ENCODE results near the gene TIMM22.
"Not testable (repeated sequence)": the region's sequence is repeated elsewhere in the genome, so short reads cannot be mapped to it uniquely, and the experiment has no call there.

The TIMM22 gene

DNA sequence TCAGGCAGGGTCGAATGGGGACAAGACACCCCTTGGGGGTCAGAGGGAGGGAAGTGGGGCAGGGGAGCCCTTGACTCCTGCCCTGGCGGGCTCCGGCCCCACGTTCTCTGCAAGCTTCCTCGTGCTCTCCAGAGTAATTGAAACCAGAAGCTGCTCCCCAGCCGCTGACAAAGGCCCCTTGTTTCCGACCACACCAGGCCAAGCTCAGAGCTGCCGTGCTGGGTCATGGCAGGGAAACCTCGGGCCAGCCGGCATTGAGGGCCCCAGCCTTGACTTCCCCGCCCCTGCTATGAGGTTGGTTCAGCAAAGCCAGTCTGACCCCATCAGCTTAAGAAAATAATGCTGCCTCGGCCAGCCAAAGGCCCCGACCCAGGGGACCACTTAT is 43.3 kb downstream of the TIMM22 start:
- no peak for DNase-seq

DNA sequence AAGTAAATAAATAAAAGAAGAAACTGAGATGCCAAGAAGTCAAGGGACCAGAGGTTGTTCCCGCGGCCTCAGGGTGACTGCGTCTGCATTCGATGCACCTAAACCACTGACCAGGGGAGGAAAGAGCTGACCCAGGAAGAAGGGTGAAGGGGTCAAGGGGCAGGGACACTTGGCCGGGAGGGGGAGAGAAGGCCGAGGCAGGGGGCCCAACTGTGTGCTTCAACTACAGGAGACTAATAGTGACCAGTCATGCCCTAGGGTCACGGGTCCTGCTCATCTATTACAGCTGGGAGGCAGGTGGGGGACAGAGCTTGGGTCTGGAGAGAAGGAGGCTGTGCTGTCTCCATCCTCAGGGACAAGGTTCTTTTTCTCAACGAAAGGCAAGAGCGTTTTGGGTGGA is 44.8 kb downstream of the TIMM22 start:
- DNase-seq, result no peak

DNA sequence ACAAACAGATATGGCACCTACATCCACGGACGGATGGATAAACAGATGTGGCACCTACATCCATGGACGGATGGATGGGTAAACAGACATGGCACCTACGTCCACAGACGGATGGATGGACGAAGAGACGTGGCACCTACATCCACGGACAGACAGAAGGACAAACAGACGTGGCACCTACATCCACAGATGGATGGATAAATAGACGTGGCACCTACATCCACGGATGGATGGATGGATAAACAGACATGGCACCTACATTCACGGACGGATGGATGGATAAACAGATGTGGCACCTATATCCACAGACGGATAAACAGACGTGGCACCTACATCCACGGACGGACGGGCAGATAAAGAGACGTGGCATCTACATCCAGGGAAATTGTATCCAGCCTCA is 45.6 kb downstream of the TIMM22 start:
- no peak for DNase-seq

DNA sequence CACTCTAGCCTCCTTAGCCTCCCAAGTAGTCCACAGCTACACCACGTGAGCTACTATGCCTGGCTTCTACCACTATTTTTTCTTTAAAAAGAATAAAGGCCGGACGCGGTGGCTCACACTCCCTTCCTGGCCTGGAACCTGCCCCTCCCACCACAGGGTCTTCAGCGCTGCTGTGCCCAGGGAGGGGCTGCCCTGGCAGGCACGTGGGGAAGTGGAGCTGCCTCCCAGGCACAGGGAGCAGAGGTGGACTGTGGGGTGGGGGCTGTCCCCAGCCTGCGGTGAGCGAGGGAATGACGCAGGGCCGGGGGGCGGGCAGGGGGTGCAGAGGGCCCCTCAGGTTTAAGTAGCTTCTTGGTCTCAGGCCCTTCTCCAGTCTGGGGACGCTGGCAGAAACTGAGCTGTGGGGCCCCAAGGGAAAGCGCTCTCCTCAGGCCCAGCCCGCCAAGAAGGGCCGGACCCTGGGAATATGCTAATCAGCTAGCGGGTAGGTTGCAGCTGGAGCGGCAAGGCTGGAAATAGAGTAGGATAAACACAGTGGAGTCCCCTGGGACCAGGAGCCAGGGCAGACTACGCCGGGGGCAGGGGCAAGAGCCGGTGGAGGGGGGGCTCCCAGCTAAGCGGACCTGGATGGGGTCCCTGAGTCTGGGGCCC is 46.8 kb downstream of the TIMM22 start:
- DNase-seq, result peak; percentile 33

DNA sequence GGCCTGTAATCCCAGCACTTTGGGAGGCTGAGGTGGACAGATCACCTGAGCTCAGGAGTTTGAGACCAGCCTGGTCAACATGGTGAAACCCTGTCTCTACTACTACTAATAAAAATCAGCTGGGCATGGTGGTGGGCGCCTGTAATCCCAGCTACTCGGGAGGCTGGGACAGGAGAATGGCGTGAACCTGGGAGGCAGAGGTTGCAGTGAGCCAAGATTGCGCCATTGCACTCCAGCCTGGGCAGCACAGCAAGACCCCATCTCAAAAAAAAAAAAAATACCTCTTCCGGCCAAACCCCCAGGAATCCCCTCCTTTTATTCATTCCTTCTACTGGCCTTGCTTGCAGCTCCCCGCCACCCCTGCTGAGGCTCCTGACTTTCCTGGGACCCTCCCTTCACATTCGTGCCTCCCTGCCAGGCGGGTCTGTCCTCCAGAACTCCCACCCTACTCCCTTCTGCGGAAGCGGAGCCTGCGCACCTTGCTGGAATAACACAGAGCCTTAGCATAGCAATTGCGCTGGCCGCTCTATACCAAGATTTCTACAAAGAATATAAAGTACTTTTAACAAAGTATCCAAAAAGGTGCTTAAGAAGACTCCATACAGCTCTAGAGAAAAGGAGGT is 47.6 kb downstream of the TIMM22 start:
- DNase-seq, result not testable (repeated sequence)

DNA sequence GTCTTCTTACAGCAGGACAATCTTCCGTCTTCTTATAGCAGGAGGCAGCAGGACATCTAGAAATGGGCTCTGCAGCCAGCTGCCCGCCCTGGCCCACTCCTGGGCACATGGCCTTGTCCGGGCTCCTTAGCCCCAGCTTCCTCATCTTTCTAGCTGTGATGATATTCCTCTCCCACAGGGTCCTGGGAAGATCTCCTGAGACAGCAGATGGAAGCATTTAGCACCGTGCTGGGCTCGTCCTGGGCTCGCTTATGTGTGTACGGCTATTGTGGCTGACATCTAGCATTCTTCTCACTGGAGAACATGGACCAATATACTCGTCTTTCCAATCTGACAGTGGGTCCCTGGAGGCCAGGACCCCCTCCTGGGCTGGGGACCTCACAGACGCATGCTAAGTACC is 48.5 kb downstream of the TIMM22 start:
- DNase-seq, result no peak

DNA sequence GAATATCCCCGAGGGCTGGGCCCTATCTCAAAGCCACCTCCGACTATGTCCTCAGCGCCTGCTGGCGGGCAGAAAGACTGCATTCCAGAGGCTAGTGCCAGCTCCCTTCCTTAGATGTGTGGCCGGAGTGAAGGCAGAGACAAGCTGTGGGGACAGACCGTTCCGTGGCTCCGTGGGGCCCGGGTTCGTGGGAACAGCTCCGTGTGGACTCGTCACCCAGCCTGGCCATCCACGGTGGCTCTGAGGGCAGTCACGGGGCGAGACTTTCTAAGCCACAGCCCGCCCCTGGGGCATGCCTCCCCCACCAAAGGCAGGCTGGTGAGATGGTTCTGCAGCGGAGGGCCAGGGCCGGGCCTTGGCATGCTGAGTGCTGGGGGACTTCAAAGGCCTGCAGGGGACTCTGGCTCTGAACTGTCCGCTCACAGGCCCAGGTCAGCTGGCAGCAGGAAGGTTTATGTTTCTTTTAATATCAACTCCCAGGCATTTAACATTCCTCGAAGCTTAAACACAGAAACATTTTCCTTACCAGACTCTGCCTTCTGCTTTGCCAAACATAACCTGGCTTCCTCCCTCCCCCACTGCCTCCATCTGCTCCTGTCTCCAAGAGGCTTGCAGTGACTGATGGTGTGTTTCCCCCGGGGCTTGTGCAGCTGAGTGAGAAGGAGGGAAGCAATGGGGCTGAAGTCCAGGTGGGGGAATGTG is 50.4 kb downstream of the TIMM22 start:
- DNase-seq, result peak; percentile 60

DNA sequence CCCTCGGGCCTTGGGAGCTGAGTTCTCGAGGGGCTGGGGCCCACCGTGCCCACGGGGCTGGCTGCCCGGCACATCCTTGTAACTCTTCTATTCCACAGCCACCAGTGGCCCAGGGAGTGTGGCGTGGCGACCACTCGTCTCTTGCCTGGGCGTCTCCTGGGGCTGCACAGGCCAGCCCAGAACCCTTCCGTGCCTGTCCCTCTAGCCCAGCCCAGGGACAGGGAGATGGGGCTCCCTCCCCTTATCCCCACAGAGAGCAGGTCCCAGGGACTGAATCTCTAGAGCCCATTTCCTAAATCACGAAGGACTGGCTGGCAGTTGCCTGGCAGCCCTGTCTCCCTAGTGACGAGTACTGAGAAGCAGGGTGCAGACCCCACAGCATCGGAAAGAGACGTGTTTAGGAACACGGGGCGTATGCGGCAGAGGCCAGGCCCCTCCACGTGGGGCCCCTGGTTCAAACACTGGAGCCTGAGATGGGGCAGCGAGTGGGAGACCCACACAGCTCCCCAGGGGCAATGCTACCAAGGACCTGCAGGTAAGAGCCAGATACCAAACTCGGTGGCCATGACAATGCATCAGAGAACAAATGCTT is 51.0 kb downstream of the TIMM22 start:
- DNase-seq, result no peak

DNA sequence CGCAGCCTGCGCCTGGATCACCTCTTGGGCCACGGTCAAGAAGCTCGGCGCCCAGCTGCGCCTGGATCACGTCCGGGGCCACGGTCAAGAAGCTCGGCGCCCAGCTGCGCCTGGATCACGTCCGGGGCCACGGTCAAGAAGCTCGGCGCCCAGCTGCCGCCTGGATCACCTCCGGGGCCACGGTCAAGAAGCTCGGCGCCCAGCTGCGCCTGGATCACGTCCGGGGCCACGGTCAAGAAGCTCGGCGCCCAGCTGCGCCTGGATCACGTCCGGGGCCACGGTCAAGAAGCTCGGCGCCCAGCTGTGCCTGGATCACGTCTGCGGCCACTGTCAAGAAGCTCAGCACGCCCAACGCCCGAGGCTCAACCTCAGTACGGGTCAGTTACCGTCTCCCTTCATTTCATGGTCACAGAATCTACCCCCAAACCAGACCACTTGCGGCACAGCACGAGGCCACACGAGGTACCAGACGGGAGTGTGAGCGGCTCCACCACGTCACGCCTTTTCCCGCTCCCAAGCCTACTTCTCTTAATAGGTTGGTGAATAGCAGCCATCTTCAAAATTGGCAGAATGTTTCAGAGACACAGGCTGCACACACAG is 51.7 kb downstream of the TIMM22 start:
- not testable (repeated sequence) for DNase-seq

DNA sequence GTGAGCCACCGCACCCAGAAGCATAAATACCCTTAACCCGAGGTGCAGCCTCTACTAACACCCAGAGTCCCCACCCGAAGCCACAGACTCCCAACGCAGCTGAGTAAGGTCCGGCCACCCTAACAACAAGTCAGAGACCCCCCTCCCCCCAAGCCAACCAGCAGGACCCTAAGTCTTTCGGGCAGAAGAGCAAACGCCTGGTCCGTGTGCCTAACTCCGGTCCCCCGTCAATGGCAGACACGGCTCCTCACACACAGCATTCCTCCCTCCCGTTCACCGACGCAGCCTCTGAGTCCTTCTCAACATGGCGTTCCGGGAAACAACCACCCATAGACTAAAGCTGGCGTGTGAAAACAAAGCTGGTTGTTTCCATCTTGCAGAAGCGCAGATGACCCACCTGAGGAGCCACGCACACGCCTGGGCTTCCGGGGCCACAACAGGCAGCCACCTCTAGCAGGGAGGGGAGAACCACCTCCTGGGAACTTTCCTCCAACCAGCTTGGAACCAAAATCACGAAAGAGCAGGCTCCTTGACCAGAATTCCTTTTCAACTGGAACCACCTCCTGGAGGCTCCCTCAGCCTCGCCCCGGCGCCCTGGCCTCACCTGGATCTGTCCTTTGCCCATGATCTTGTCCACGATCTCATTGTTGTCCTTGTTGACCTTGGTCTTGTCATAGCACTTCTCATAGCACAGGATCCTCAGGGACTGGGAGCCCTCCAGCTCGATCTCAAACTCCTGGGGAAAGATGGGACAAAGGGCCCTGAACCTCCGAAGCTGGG is 52.7 kb downstream of the TIMM22 start:
- no peak for DNase-seq

DNA sequence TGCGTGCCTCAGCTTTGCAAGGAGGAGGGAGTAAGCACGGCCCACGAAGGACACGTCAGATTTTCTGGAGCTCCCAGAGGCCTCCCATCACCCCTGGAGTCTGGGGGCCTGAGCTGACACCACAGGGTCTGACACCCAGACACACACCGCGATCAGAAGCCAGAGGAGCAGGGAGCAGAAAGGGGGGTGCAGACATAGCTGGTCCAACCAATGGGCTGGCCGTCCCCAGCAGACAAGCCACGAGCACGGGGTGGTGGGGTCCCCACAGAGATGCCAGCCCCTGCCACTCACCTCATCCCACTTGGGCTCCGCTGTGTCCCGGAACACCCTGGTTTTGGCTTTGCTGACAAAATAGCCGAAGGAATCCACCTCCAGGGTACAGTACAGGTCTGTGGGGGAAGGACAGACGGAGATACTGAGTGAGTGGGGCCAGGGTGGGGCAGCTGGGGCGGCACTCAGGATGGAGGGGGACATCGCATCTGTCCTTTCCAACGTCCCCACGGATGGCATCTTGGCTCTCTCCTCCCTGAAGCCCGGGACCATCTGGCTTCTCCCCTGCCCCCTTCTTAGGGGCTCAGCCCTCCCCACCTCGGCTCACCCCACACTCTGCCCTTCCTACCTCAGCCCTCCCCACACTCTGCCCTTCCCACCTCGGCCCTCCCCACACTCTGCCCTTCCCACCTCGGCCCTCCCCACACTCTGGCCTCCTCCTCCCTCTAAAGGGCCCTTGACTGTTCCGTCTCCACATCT is 53.5 kb downstream of the TIMM22 start:
- no peak for DNase-seq

DNA sequence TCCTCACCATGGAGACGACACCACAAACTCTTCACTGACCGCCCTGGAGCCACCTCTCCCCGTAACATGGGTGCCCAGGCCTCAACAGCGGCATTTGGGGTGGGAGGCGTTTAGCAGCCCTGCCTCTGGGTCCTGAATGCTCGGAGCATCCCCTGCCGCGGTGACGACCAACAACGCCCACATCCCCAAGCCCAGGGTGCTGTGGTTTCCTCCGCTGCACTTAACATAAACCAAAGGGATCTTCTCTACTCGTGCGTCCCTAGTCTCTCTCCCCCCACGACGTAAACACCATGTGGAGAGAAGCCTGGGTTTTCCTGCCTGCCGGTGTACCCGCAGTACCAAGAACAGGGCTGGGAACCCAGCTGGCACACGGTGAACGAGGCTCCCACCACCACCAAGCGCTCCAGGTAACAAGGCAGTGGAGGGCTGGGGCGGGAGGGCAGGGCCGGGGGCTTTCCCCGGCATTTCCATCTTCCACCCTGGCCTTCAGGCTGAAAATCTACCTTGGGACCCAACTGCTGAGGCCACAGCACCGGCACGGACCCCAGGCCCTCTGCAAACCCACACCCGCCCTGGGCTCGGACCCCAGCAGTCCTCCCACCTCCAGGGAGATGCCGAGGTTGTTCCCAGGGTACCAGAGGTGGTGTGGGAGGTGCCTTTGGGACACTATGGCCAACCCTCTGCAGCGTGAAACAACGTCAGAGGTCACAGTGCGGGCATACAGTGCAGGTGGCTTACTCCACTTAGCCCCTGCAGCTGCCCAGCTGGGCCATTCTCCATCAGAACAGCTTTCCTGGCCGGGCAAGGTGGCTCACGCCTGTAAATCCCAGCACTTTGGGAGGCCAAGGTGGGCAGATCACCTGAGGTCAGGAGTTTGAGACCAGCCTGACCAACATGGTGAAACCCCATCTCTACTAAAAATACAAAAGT is 54.3 kb downstream of the TIMM22 start:
- DNase-seq, result no peak

Measured in NCI-H69 (cell line).